HCT116 (cell line): ENCODE measurements around the gene DKK3.

Source experiments
- YY1 ChIP-seq: IDR thresholded peaks from 2 replicates; pipeline ENCODE4 v1.6.1; 2011; ENCODE audit warnings: low read length, low read depth, moderate library complexity, mild to moderate bottlenecking; ENCODE audit not compliant: insufficient replicate concordance; ENCODE audit errors: extremely low read depth
- TF ChIP-seq, protein P1 (sequence below), 3 experiments: fragments of 200-600 bp in 1 of 3; sonication (generic) in 1 of 3; IDR thresholded peaks in 2 of 3; conservative IDR thresholded peaks in 1 of 3; 2 replicates each; pipeline ENCODE4 v1.5.1; 2012 to 2017; ENCODE audit warnings: low read depth in 2 of 3, low read length in 2 of 3, antibody characterized with exemption in 1 of 3, borderline replicate concordance in 1 of 3, control low read depth in 1 of 3, mild to moderate bottlenecking in 1 of 3, mixed read lengths in 1 of 3, mixed run types in 1 of 3, moderate library complexity in 1 of 3; ENCODE audit not compliant: insufficient read depth in 1 of 3

- TF ChIP-seq YY1: no peak
- TF ChIP-seq, protein P1, sequence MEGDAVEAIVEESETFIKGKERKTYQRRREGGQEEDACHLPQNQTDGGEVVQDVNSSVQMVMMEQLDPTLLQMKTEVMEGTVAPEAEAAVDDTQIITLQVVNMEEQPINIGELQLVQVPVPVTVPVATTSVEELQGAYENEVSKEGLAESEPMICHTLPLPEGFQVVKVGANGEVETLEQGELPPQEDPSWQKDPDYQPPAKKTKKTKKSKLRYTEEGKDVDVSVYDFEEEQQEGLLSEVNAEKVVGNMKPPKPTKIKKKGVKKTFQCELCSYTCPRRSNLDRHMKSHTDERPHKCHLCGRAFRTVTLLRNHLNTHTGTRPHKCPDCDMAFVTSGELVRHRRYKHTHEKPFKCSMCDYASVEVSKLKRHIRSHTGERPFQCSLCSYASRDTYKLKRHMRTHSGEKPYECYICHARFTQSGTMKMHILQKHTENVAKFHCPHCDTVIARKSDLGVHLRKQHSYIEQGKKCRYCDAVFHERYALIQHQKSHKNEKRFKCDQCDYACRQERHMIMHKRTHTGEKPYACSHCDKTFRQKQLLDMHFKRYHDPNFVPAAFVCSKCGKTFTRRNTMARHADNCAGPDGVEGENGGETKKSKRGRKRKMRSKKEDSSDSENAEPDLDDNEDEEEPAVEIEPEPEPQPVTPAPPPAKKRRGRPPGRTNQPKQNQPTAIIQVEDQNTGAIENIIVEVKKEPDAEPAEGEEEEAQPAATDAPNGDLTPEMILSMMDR (IDR thresholded peaks at IDR 0.05 in 2 of 3, conservative IDR thresholded peaks at IDR 0.05 in 1 of 3; ENCODE audit: borderline replicate concordance in 1 of 3, insufficient read depth in 1 of 3, low read depth in 2 of 3, low read length in 2 of 3): no peak
These were observed 31.8 kb downstream of the DKK3 start for GRCh38 chr11:11976481-11977127.
